Measurements from ENCODE around the gene CFAP61.

CFAP61 gene

DNA sequence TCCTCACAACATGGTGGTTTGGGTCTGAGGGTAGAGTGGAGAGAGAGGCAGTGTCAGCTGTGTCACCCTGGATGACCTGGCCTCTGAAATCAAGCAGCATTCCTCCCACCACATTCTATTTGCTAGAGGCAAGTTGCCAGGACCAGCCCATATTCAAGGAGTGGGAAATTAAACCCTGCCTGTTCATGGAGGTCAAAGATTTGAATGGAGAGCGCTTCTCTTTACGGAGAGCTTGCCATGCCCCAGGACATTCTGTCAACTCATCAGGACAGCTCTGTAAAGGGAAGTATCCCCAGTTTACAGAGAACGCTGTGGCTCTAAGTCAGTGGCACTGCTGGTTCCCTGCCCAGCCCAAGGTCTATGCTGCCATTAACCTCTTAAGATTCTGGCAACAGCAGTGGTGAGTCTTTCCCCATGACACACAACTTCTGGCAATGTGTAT is 225.6 kb downstream of the CFAP61 start:
- no peak for DNase-seq

DNA sequence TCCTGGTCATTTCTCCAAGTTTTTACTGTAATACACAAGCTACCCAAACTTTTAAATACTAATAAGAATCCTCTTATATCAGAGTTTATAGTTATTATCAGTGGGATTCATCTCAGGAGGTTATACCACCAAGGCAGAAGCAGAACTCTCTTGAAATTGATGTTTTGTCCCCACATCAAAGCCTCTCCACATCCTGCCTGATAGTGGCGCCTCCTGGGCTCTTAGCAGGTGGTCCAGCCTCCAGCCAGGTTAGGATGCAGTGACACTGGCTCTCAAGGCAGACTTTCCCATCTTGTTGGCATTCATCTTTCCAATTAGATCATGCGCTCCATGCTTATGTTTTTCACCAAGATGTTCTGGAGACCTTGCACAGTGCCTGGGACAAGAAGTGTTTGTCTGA is 233.7 kb downstream of the CFAP61 start:
- no peak for DNase-seq

DNA sequence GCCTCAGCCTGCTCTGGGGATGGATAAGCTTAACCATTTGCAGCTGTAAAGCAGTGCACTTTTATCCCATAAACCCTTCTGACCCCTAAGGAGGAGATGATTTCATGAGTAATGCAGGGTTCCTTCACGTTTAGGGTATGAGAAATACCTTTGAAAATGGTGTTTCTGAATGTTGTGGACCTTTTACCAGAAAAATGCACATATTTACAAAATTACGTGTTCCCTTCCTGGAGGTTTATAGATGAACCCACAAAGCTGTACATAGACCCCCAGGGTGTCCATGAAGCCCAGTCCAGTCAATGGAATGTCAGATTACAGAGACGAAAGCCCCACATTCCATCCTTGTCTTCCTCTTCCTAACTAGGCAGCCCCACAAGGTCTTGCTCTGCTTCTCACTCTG is 237.0 kb downstream of the CFAP61 start:
- no peak for DNase-seq

DNA sequence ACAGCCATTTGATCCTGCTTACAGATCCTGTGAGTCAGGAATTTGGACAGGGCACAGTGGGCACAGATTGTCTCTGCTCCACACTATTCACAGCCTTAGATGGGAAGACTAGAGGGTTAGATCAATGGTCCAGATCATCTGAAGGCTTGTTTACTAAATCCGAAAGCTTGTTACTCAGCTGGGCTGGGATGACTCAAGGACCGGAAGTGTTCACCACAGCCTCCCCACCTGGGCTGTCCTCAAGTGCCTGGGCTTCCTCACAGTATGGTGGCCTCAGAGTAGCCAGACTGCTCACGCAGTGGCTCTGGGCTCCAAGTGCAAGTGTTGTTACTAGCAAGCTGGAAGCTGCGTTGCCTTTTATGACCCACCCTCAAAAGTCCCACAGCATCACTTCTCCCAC is 240.1 kb downstream of the CFAP61 start:
- DNase-seq = no peak

GRCh38 chr20:20293141-20293540 is 240.8 kb downstream of the CFAP61 start:
- no peak for DNase-seq

DNA sequence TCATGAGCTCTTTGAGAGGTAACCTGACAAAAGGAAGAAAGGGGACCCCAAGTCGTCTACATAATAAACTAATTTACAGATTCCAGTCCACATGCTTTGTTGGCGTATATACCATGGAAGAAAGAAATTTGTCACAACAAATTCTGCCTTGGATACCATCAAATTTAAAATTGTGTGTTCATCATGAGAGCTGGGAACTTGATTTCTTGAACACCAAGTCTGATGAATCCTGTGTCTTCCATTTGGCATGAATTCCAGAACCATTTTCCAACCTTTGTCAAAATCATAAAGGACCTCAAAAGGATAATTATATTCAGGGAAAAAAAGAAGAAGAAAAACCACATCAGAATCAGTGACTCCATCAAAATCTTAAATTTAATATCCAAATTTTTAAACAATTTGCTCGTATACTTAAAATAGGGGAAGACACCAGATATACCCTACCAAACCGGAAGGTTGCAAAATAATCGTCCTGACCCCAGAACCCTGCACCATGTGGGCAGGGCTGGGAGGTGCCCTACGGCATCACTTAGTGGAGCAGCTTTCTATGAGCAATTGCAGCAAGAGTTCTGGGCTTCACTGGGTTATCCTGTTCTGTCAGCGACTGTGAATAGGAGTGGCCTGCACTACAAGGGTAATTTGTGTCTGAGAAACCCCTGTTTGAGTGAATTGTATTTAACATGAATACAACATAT is 241.5 kb downstream of the CFAP61 start:
- no peak for DNase-seq

- no peak for DNase-seq
Measured at GRCh38 chr20:20295621-20296498, 243.5 kb downstream of the CFAP61 start.

- no peak for DNase-seq
Measured at GRCh38 chr20:20297181-20297580, 244.8 kb downstream of the CFAP61 start.

DNA sequence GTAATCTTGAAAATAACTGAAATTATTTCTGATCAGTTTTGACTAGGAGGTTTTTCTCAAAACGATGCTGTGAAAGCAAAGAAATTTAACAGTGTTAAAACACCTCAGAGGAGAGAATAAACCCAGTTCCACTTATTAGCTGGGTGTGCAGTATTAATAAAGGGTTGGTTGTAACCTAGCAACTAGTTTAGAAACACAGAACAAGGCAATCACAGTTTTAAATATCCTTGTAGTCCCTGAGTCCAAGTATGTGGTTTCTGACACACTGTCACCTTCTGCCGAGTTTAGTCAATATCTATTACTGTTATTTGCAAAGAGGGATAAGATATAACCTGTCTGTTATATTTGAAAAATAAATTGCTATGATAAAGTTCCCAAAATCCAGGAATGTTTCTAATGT is 245.4 kb downstream of the CFAP61 start:
- no peak for DNase-seq

DNA sequence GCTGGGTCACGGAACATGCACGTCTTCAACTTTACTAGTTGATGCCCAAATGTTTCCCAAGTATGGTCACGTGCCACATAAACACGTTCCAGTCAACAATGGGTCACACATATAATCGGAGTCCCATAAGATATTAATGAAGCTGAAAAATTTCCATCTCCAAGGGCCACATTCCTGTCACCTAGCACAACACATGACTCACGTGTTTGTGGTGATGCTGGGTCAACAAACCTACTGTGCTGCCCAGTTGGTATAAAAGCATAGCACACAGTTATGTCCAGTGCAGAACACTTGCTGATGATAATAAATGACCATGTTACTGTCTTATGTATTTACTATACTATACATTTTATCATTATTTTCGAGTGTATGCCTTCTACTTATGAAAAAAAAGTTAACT is 247.6 kb downstream of the CFAP61 start:
- DNase-seq = no peak

GRCh38 chr20:20303320-20303719 is 251.0 kb downstream of the CFAP61 start:
- DNase-seq = no peak

- no peak for DNase-seq
Measured at GRCh38 chr20:20303742-20304141, 251.4 kb downstream of the CFAP61 start.

DNA sequence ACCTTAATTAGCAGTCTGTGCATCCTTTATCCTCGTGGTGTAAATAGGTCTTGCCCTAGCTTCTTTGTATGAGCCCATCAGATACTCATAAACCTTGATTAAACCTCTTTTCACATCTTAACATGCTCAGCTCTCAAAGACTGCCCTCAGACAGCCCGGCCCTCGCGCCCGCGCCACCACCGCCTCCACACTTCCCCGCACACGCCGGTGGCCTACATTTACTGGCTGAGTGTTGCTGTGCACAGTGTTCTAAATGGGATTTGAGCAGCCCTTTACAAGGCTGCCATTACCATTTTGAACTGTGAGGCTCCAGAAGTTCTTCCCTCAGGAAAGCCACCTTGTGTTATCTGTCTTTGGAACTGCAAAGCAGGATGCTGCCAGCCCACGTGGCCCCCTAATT is 252.6 kb downstream of the CFAP61 start:
- DNase-seq = no peak

DNA sequence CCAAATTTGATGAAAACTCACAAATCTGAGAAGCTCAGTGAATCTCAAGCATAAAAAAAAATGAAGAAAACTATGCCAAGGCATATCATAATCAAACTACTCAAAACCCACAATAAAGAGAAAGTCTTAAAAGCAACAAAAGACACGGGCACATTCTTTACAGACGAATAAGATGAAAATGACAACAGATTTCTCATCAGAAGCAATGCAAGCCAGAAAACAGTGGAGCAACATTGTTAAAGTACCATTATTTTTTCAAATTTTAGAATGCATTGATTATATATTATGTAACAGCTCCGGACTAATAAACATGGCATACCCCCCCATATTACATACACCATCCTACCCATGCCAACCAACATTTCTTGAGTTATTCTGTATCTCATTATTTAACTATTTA is 260.2 kb downstream of the CFAP61 start:
- no peak for DNase-seq

DNA sequence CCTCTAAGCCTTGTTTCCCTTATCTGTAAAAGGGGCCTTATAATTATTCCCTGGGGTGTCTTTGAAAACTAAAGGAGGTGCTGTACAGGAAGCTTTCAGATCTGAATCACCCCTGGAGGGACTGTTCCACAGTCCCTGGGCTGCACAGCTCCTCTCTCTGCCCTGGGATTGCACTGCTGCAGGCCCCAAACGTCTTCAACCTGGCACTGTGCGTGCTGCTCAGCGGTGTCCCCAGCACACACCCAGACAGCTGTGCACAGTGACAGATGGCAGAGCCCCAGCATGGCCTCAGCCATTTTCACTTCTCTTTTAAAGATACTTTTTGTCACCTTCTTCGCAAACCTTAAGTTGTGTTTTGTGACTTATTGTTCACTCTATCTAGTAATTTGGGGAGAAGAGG is 264.9 kb downstream of the CFAP61 start:
- DNase-seq = peak; percentile 85 to 89

- peak; percentile 43 to 64 for DNase-seq
Measured at GRCh38 chr20:20317621-20318364, 265.5 kb downstream of the CFAP61 start.

- DNase-seq = peak; percentile 76 to 93
Measured at GRCh38 chr20:20318365-20319161, 266.2 kb downstream of the CFAP61 start.

GRCh38 chr20:20321134-20321533 is 268.8 kb downstream of the CFAP61 start:
- no peak for DNase-seq

- DNase-seq = no peak
Measured at GRCh38 chr20:20321917-20322316, 269.6 kb downstream of the CFAP61 start.

DNA sequence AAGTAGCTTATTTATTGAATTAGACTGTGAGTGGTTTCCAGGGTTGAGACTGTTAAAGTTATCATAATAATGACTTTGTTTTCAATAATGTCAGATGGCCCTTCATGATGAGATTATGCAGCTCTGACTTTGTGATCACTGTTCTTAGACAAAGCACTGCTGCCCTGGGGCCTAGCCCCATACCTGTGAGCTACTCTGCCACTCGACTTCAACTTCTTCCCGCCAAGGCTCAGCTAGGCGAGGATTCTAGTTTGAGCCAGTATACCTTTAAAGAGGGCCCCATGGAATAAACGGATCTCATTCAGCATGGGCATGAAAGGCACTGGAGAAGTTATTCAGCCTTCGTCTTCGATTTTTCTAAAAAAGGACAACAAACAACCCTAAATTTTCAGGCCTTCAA is 270.6 kb downstream of the CFAP61 start:
- peak in 1 of 2 experiments; percentile 46 for DNase-seq

GRCh38 chr20:20327746-20328145 is 275.4 kb downstream of the CFAP61 start:
- no peak for DNase-seq

DNA sequence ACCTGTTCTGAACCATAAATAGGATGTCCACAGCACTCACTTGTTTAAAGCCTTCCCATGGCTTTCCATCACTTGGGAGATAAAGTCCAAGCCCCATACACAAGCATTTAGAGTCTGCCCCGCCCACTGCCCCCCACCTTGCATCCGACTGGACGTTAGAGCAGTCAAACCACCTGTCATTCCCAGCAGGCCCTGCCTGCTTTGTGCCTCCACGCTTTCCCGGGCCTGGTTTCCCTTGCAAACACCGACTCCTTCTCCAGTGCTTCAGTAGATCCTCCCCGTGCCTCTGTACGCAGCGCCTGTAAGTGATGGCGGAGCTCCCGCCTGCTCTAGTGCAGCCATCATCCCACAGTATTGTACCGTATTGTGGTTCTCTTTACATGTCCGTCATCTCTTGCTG is 277.2 kb downstream of the CFAP61 start:
- DNase-seq = no peak

GRCh38 chr20:20331156-20331555 is 278.8 kb downstream of the CFAP61 start:
- no peak for DNase-seq
